GM12878 (cell line): Measurements from ENCODE around the gene PCNP. TPM values are rescaled to one million over a fixed set of nuclear protein-coding genes. Genes with fewer than 3 reads are reported as not detected.

ENCODE experiments used
- ATAC-seq: fragments of 200-7000 bp; cut with Tn5 transposase; 3 replicates; pipeline ENCODE4 v1.9.1; 2020; ENCODE audit warnings: mild to moderate bottlenecking, moderate library complexity
- BruUV-seq: library from RNA; stranded (reverse); fragments of 400-500 nt; replicated peaks from 2 replicates; lab custom pipeline; 2021; lab: Mats Ljungman, UMichigan
- CTCF ChIA-PET: fragments of 300-600 bp; sonication (Branson Sonifier 250); formaldehyde crosslinking; extraction: SDS; loops from one replicate; lab custom pipeline; 2021; ENCODE audit warnings: inconsistent platforms; lab: Yijun Ruan, JAX
- POLR2A ChIA-PET: fragments of 350-600 bp; formaldehyde crosslinking; extraction: SDS; loops from one replicate; lab custom pipeline; 2021; ENCODE audit warnings: inconsistent platforms; lab: Charles Lee
- RAD21 ChIA-PET: fragments of 300-600 bp; sonication (Branson Sonifier 250); formaldehyde crosslinking; loops from one replicate; lab custom pipeline; 2023; ENCODE audit warnings: antibody characterized with exemption; ENCODE audit not compliant: unreplicated experiment; lab: Charles Lee
- SMC1A ChIA-PET: fragments of 300-600 bp; sonication (Branson Sonifier 250); formaldehyde crosslinking; loops from one replicate; lab custom pipeline; 2023; ENCODE audit not compliant: unreplicated experiment, uncharacterized antibody; lab: Charles Lee
- DNase-seq: peaks from one replicate; pipeline ENCODE4 v3.0.0-alpha.2; 2011; ENCODE audit warnings: low read depth, low spot score
- FAIRE-seq: peaks from 3 replicates; lab custom pipeline; 2011; peaks lifted over from hg19 to GRCh38; lab: Jason Lieb, UNC
- H2AFZ ChIP-seq: 2 replicates; pipeline ENCODE4 v1.6.0; 2011; ENCODE audit warnings: low read depth, low read length, control low read depth; ENCODE audit not compliant: control insufficient read depth
- H3K27ac ChIP-seq: 2 replicates; pipeline ENCODE4 v1.5.1; 2011; ENCODE audit warnings: control low read depth; ENCODE audit not compliant: control insufficient read depth, insufficient read depth
- H3K27me3 ChIP-seq, 2 experiments: replicated peaks in 1 of 2; 2 replicates each; pipeline versions ENCODE4 v1.6.0 to v1.6.1; 2011; ENCODE audit warnings: low read length in 1 of 2; ENCODE audit not compliant: control insufficient read depth in 2 of 2, insufficient read depth in 2 of 2
- H3K36me3 ChIP-seq, 2 experiments: 2 replicates each; pipeline ENCODE4 v1.5.1; 2011; ENCODE audit warnings: low read length in 1 of 2; ENCODE audit not compliant: control insufficient read depth in 2 of 2, insufficient read depth in 2 of 2
- H3K4me1 ChIP-seq: 2 replicates; pipeline ENCODE4 v1.6.1; 2011; ENCODE audit warnings: mild to moderate bottlenecking, low read length, moderate library complexity, mixed read lengths; ENCODE audit not compliant: control insufficient read depth, insufficient read depth
- H3K4me2 ChIP-seq: 2 replicates; pipeline ENCODE4 v1.6.0; 2011; ENCODE audit warnings: control low read depth; ENCODE audit not compliant: control insufficient read depth, insufficient read depth
- H3K4me3 ChIP-seq: fragments of 200-600 bp; sonication (generic); 2 replicates; pipeline ENCODE4 v1.5.1; 2016
- H3K79me2 ChIP-seq: 2 replicates; pipeline ENCODE4 v1.6.0; 2011; ENCODE audit warnings: low read length; ENCODE audit not compliant: control insufficient read depth, insufficient read depth
- H3K9ac ChIP-seq: 2 replicates; pipeline ENCODE4 v1.8.0; 2011; ENCODE audit warnings: low read length, control low read depth, mixed read lengths; ENCODE audit not compliant: control insufficient read depth, insufficient read depth
- H3K9me3 ChIP-seq: replicated peaks from 3 replicates; pipeline ENCODE4 v1.5.1; 2011; ENCODE audit warnings: mild to moderate bottlenecking, low read length; ENCODE audit not compliant: control insufficient read depth, insufficient read depth
- H4K20me1 ChIP-seq: 2 replicates; pipeline ENCODE4 v1.6.0; 2011; ENCODE audit not compliant: control insufficient read depth, insufficient read depth
- CREB1 ChIP-seq: IDR thresholded peaks from 2 replicates; pipeline ENCODE4 v1.6.1; 2012; ENCODE audit warnings: low read depth, mild to moderate bottlenecking, inconsistent platforms
- FOXM1 ChIP-seq: IDR thresholded peaks from 2 replicates; pipeline ENCODE4 v1.6.1; 2012; ENCODE audit warnings: low read depth, mild to moderate bottlenecking, inconsistent platforms, low read length, moderate library complexity
- HDAC2 ChIP-seq: fragments of 200-600 bp; sonication (generic); IDR thresholded peaks from 2 replicates; pipeline ENCODE4 v1.6.1; 2017
- MEF2A ChIP-seq: IDR thresholded peaks from 2 replicates; pipeline ENCODE4 v1.6.1; 2011; ENCODE audit warnings: low read depth, mild to moderate bottlenecking, low read length, moderate library complexity; ENCODE audit not compliant: insufficient read depth
- MXI1 ChIP-seq: fragments of 150-350 bp; IDR thresholded peaks from 2 replicates; pipeline ENCODE4 v1.6.1; 2011; ENCODE audit warnings: low read depth, mild to moderate bottlenecking, inconsistent platforms, low read length, improper control_type of control experiment
- POLR2AphosphoS5 ChIP-seq: IDR thresholded peaks from 2 replicates; pipeline ENCODE4 v1.6.1; 2011; ENCODE audit warnings: mild to moderate bottlenecking, low read length, inconsistent platforms
- RB1 ChIP-seq: fragments of 450-650 bp; formaldehyde crosslinking; IDR thresholded peaks from 2 replicates; pipeline ENCODE4 v1.6.1; 2017; ENCODE audit warnings: mild to moderate bottlenecking, borderline replicate concordance
- ZNF217 ChIP-seq: fragments of 450-650 bp; IDR thresholded peaks from 2 replicates; pipeline ENCODE4 v1.6.1; 2017; ENCODE audit warnings: antibody characterized with exemption, mild to moderate bottlenecking
- ZNF274 ChIP-seq: IDR thresholded peaks from one replicate; pipeline ENCODE4 v1.8.0; 2011; ENCODE audit not compliant: insufficient read length, insufficient read depth
- ZNF622 ChIP-seq: fragments of 450-650 bp; IDR thresholded peaks from 2 replicates; pipeline ENCODE4 v1.6.1; 2017; ENCODE audit warnings: mild to moderate bottlenecking, inconsistent platforms
- ZNF687 ChIP-seq: fragments of 450-650 bp; IDR thresholded peaks from 2 replicates; pipeline ENCODE4 v1.6.1; 2017; ENCODE audit warnings: mild to moderate bottlenecking, moderate library complexity
- WGBS: methylation state at CpG from one replicate; pipeline ENCODE4 v1.1.6; 2016; ENCODE audit warnings: low lambda C conversion rate; ENCODE audit not compliant: insufficient replicate concordance, insufficient coverage; ENCODE audit errors: missing lambda C conversion rate; 5-methylcytosine and 5-hydroxymethylcytosine counted together
- in situ Hi-C: fragments of 300-500 bp; cut with MboI; formaldehyde crosslinking; loops from 9 replicates; pipeline ENCODE4 v1.14.3; 2018; ENCODE audit warnings: mixed read lengths
- intact Hi-C: fragments of 100-400 bp; cut with micrococcal nuclease; formaldehyde crosslinking; loops from one replicate; pipeline ENCODE4 v1.14.2; 2022; ENCODE audit not compliant: unreplicated experiment
- polyA plus RNA-seq, 11 experiments: library from polyadenylated mRNA; depleted of rRNA in 4 of 11; unstranded in 6 of 11; stranded (reverse) in 5 of 11; fragments of >200 nt; fragmentation: Nextera tagmentation in 4 of 11; fragmentation: Illumina TruSeq in 1 of 11; extraction: Ambion mirVana in 4 of 11; extraction: Trizol in 1 of 11; gene quantifications; 1 replicate in 1 of 11; 2 replicates in 10 of 11; pipeline versions ENCODE4 v1.2.1 to v1.2.3, GENCODE V29; 2011 to 2016; ENCODE audit warnings: inconsistent platforms in 2 of 11, missing spikeins in 2 of 11, low read depth in 1 of 11
- total RNA-seq, 4 experiments: library from RNA; depleted of rRNA in 3 of 4; stranded (reverse); fragments of >200 nt in 3 of 4; fragmentation: Illumina TruSeq in 1 of 4; extraction: Trizol in 1 of 4; gene quantifications; 2 replicates each; pipeline versions ENCODE4 v1.2.1 to v1.2.3, GENCODE V29; 2013 to 2021
- TF ChIP-seq, protein P1 (sequence below): fragments of 450-650 bp; IDR thresholded peaks from 2 replicates; pipeline ENCODE4 v1.6.1; 2018; ENCODE audit warnings: borderline replicate concordance, mild to moderate bottlenecking; ENCODE audit not compliant: partially characterized antibody
- TF ChIP-seq, protein P2 (sequence below): fragments of 450-650 bp; IDR thresholded peaks from 2 replicates; pipeline ENCODE4 v1.6.1; 2017; ENCODE audit warnings: mild to moderate bottlenecking, low read depth, inconsistent platforms; ENCODE audit not compliant: poor library complexity, severe bottlenecking

PCNP gene
- total and polyA plus RNA-seq, 10 of the 15 experiments (the other 5 are each of a cell fraction or from before 2014, with no cell fraction given): 49.8 to 179 (median 109) TPM

DNA sequence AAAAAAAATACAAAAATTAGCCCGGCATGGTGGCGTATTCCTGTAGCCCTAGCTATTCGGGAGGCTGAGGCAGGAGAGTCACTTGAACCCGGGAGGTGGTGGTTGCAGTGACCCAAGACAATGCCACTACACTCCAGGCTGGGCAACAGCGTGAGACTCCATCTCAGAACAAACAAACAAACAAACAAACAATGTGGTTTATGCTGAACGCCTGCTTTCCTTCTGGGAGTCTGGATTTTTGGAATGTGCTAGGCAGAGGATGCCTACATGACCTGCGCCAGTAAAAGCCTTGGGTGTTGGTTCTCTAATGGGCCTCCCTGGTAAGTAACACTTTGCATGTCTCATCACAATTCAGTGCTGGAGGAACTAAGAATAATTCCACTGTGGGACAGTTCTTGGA is 43.5 kb downstream of the PCNP start:
- DNase-seq (no peak), ATAC-seq (no peak), FAIRE-seq (no peak)
- WGBS: 84% methylated on average over 7 of the region's 7 CpGs
- Histone ChIP-seq H3K4me2 (no peak overlapping the region), H3K79me2 (no peaks in the 10 kb centered on the region), H3K36me3 (no peaks in the 10 kb centered on the region), H3K27me3 (no peaks in the 10 kb centered on the region), H3K4me1 (no peaks in the 10 kb centered on the region; the same call in 1 of the 2 replicates), H2AFZ (no peak overlapping the region), H3K9ac (no peak overlapping the region), H4K20me1 (no peaks in the 10 kb centered on the region), H3K4me3 (no peak overlapping the region), H3K9me3 (no peaks in the 10 kb centered on the region), H3K27ac (no peak overlapping the region)
- in situ Hi-C loops (no loop called here), intact Hi-C loops (no loop called here)
- ChIA-PET SMC1A (no interaction called here), POLR2A (no interaction called here), CTCF (no interaction called here), RAD21 (no interaction called here)
- TF ChIP-seq RB1: no peak
- TF ChIP-seq POLR2AphosphoS5: no peak
- no peak for TF ChIP-seq CREB1
- no peak for TF ChIP-seq MEF2A
- TF ChIP-seq, protein P1, sequence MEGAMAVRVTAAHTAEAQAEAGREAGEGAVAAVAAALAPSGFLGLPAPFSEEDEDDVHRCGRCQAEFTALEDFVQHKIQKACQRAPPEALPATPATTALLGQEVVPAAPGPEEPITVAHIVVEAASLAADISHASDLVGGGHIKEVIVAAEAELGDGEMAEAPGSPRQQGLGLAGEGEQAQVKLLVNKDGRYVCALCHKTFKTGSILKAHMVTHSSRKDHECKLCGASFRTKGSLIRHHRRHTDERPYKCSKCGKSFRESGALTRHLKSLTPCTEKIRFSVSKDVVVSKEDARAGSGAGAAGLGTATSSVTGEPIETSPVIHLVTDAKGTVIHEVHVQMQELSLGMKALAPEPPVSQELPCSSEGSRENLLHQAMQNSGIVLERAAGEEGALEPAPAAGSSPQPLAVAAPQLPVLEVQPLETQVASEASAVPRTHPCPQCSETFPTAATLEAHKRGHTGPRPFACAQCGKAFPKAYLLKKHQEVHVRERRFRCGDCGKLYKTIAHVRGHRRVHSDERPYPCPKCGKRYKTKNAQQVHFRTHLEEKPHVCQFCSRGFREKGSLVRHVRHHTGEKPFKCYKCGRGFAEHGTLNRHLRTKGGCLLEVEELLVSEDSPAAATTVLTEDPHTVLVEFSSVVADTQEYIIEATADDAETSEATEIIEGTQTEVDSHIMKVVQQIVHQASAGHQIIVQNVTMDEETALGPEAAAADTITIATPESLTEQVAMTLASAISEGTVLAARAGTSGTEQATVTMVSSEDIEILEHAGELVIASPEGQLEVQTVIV: no peak
- TF ChIP-seq FOXM1: no peak
- TF ChIP-seq ZNF274: no peak
- TF ChIP-seq HDAC2: no peak
- TF ChIP-seq, protein P2, sequence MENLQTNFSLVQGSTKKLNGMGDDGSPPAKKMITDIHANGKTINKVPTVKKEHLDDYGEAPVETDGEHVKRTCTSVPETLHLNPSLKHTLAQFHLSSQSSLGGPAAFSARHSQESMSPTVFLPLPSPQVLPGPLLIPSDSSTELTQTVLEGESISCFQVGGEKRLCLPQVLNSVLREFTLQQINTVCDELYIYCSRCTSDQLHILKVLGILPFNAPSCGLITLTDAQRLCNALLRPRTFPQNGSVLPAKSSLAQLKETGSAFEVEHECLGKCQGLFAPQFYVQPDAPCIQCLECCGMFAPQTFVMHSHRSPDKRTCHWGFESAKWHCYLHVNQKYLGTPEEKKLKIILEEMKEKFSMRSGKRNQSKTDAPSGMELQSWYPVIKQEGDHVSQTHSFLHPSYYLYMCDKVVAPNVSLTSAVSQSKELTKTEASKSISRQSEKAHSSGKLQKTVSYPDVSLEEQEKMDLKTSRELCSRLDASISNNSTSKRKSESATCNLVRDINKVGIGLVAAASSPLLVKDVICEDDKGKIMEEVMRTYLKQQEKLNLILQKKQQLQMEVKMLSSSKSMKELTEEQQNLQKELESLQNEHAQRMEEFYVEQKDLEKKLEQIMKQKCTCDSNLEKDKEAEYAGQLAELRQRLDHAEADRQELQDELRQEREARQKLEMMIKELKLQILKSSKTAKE: no peak
- no peak for TF ChIP-seq ZNF217
- no peak for TF ChIP-seq MXI1
- TF ChIP-seq ZNF687: no peak
- TF ChIP-seq ZNF622: no peak
- BruUV-seq: no TSS peak
